Myocyte (in vitro differentiated cells): ENCODE results near the gene ZNRF3. TPM values are rescaled to one million over a fixed set of nuclear protein-coding genes. Genes with fewer than 3 reads are reported as not detected.
"Not testable (repeated sequence)": the region's sequence is repeated elsewhere in the genome, so short reads cannot be mapped to it uniquely, and the experiment has no call there.

ENCODE experiments used
- DNase-seq: peaks from one replicate; pipeline ENCODE4 v3.0.0-alpha.2; 2012; ENCODE audit warnings: low read depth
- total RNA-seq: library from RNA; depleted of rRNA; stranded (reverse); fragments of >200 nt; gene quantifications from 2 replicates; pipeline ENCODE4 v1.2.3, GENCODE V29; 2014

Gene ZNRF3
- total RNA-seq, 1 donor from 2014 or later: 13.9 TPM

DNA sequence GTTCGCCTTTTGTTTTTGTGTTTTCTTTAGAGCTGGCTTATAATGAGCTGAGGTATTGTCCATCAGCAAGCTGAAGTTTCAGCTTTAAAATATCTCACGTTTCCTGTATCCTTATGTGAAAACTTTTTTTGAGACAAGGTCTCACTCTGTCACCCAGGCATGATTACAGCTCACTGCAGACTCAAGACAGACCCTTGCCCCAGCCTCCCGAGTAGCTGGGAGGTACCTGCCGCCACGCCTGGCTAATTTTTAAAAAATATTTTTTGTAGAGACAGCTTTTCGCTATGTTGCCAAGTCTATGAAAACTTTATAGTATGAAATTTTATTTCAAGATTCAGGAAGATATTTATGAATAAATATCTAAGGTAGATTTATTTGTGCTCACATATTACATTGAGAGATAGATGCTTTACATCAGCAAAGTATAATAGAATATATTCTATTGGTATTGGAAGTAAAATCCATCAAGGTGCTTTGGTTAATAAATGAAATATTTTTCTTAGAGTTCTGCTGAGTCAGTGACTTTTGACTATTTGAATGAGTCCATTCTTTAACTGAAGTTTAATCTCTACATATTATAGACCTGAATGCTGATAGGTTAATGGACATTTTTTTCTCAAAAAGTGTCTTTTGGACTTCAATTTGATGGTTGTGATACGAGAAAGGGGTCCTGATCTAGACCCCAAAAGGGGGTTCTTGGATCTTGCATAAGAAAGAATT, 199.6 kb downstream of the ZNRF3 start:
- no peak for DNase-seq

DNA sequence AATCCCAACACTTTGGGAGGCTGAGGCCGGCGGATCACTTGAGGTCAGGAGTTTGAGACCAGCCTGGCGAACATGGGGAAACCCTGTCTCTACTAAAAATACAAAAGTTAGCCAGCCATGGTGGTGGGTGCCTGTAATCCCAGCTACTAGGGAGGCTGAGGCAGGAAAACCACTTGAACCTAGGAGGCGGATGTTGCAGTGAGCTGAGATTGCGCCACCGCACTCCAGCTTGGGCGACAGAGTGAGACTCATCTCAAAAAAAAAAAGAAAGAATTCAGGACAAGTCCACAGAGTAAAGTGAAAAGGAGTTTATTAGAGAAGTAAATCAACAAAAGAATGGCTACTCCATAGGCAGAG, 200.2 kb downstream of the ZNRF3 start:
- DNase-seq: not testable (repeated sequence)

DNA sequence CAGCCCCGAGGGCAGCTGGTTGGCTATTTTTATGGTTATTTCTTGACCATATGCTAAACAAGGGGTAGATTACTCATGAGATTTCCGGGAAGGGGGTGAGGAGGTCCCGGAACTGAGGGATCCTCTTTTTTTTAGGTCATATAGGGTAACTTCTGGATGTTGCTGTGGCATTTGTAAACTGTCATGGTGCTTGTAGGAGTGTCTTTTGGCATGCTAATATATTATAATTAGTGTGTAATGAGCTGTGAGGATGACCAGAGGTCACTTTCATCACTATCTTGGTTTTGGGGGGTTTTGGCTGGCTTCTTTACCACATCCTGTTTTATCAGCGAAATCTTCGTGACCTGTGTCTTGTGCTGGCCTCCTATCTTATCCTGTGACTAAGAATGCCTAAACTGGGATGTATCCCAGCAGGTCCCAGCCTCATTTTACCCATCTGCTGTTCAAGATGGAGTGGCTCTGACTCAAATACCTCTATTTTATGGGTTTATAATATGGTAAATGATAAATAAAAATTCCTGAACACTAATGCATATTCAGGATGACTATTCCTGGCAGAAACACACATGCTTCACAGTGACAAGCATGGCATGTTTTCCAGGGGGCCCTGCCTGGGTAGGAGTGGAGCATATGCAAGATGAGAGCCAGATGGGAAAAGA, 200.7 kb downstream of the ZNRF3 start:
- DNase-seq: no peak

DNA sequence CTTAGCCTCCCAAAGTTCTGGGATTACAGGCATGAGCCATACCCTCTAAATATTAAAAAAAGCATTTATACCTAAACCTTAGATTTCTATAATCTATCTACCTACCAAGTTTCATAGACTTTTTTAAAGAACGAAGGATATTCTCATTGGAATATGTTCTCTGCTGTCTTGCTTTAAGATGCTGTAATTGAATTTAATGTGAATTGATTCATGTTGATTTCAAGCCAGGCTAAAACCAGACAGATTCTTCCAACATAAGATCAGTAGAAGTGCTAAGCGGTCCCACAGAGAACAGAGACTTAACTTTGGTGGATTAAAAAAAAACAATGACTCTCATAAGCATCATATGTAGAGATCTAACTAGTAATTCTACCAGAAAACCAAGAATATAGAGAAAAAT, 203.6 kb downstream of the ZNRF3 start:
- no peak for DNase-seq

DNA sequence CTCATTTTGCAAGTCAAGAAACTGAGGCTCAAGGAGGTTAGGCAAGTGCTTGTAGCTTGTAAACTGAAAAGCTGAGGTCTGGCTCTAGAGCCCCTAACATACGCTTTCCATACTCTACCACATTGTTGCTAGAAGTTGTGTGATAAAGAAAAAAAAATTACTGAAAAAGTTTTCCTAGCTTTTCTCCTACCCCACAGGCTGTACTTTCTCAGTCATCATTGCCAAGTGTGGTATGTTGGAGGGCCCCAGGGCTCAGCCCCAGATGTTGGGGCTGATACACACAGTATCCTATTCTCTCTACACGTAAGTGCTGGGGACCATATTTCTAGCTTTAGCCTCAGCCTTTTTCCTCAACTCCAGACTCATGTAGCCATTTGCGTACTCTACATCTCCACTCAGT, 205.4 kb downstream of the ZNRF3 start:
- no peak for DNase-seq

DNA sequence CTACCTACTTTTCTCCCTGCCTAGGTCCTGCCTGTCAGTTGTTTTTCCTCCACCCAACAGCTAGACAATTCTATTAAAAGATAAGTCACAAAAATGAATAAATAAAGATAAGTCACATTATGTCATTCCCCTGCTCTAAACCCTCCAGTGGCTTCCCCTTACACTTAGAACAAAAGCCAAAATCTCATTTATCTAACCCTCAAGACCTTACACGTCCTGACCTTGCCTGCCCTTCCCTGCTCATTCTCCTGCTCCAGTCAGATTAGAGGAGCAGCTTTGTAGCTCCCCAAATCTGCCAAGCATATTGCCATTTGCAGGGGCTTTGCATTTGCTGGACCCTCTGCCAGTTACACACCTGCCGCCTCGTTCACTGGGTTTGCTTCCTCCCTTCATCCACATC, 206.1 kb downstream of the ZNRF3 start:
- DNase-seq: no peak

DNA sequence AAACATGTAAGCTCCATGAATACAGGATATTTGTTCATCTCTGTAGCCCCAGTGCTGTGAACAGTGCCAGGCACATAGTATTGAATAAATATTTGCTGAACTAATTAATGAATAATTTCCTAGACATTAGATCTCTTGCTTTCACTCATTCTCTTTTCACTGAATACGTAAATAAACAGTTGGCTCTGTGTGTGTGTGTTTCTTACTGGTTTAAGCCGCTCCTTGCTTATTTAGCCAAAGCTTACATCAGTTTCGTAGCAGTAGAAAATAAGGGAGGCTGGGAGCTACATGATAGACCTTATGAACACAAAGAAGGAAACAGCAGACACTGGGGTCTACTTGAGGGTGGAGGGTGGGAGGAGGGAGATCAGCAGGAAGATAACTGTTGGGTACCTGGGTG, 206.7 kb downstream of the ZNRF3 start:
- DNase-seq: no peak

DNA sequence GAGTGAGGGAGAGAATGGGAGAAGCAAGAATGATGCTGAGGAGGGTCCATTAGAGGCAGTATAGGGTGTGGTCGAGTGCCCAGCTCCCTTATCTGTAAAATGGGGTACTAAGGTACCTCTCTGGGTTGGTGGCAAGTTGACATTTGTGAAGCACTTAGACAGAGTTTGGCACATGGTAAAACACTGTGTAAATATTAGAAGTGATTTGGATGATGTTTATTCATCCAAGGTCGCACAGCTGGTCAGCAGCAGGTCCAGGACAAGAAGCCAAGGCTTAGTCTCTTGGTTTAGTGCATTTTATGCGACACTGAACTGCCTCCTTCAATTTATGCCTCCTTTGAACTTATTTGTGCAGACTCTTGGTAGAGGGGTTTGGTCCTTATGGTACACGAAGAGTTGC, 208.9 kb downstream of the ZNRF3 start:
- no peak for DNase-seq

DNA sequence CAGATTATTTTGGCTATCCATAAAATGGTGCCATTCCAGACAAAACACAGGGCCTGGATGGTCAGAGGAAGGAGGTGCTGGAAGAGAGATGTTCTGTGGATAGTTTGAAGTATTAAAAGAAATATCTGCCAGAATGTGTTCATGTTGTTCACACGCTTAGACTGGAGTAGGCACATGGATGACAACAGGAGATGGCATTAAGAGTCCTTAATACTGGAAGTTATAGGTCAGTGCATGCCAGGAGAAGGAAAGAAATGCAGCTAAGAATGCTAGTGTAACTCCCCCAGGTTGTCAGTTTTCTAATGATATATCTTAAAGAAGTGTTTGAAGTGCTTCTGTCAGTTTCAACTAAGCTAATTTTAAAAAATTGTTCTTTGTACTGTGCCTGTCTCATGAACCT, 209.7 kb downstream of the ZNRF3 start:
- no peak for DNase-seq

DNA sequence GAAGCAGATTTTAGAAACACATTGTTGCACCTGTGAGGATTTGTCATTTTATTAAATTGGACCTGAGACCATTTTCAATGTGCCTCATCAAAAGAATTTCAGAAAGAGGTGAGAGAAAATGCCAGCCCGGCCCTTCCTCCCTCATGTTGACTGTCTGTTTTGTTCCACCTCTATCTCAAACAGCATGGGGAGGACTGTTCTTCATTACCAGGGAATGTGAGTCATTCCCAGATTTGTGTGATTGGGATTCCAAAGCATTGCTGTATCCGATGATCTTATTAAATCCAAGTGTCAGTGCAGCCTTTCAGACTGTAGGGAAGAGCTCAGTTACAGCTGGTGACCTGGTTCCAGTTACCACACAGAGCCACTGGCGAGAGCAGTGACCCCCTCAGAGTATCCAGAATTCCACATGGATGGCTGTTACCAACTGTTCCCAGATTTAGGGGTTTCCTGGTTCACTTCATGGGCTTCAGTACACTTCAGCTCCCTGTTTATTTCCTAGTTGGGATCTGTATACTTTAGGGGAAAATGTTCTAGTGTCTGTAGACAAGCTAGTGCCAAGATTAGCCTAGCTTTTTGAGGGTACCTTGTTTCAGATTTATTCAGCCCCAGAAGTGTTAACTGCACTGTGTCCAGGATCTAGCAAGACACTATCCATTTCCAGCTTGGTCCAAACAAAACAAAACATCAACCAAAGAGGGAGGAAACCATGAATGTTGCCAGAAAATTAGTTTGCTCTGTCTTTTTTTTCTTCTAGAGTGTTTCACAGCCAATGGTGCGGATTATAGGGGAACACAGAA, 210.3 kb downstream of the ZNRF3 start:
- peak; percentile 91 for DNase-seq

DNA sequence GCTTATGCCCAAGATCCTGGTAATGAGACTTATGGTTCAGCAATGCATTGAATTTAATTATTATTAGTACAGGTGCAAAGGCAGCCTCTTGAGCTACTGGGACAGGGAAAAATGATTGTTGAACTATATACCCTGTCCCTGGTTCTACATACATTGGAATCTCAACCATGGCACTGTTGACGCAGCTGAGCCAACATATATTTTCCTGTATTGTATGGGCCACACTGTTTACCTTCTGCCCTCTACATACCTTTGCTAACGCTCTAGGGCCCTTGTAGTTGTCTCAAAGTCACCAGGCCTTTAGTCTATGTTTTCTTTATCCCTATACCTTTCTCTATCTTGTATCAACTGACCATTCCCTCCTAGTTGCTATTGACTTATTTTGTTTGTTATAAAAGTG, 212.1 kb downstream of the ZNRF3 start:
- DNase-seq: no peak

DNA sequence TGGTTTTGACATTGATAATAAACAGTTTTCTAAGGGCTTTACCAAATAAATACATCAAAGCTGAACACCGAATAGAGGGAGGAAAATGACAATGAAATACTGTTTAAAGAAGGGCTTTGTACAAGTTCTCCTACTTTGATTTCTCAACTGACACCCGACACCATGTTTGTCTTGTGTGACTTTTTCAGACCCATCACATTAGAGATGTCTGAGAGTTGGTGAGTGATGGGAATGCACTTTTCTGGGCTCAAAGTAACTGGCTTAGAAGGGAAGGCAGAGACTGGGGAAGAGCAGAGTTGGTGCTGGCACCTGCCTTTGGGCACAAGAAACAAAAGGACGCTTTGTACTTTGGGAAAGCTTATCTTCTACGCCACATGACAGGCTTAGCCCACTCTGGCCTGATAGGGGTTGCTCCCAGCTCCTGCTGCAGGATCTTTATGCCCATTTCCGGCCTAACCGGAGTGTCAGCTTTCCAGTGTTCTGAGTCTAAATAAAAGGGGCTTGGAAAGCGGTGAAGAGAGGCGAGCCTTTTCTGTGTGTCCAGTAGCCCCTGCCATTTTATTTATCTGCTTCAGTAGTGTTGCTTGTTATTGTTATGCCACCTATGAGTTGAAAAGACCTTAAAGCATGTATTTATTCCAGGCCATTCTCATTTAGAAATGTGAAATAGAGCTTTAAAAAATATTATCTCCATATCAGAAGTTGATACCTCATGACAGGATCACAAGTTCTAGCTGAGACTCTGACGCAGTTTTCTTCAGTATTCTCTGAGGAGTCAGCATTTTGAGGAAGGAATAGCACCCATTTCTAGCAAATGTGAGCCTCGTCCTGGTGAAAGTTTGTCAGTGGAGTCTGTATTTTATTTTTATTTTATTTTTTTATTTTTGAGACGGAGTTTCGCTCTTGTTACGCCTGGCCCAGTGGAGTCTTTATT, 213.6 kb downstream of the ZNRF3 start:
- no peak for DNase-seq

DNA sequence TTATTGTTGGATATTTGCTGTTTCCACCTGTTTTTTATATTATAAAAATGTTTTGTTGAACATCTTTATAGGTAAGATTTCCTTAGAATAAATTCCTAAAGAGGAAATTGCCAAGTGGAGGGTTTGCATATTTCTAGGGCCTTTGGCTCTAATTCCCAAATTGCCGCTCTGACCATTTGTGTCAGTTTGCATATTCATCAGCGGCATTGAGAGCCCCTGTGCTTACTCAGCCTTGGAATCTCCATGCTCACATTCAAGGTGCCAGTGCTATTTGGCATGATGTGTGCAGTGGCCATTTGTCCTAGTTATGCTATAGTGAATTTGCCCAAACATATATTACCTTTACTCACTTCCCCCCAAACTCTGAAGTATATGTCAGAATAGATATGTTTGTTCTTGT, 214.9 kb downstream of the ZNRF3 start:
- no peak for DNase-seq

DNA sequence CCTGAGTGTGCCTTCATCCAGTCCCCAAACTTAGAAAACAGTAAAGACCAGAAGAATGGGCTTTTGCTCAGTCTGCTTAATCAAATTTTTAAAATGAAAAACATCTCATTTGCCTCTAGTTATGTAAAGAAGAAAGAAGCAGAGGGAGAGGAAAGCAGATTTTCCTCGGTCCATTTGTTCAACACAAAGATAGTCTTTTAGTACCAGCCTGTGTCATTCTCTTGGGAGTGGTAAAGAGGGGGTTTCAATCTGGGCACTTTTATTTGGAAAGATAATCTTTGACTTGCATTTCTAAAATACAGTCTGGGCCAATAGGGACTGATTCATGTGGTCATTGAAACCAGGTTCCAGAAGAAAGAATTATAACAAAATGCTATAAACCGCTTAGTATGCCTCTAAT, 218.9 kb downstream of the ZNRF3 start:
- DNase-seq: no peak

DNA sequence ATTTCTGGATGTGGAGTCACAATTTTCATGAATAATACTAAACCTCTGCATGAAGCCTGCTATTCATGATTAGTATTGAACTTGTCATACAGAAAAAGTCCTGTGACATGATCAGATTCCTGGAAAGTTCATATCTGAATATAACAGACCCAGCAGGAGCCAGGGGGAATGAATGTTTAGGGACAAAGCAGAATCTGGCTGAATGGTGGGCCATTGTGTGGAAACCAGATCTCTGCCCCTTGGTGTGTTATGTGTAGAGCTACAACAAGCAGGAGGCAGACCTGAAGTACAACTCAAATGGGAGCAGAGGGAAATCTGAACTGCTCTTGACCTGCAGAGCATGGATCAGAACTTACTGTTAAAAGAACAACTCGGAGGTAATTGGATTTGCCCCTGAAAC, 219.7 kb downstream of the ZNRF3 start:
- DNase-seq: no peak

DNA sequence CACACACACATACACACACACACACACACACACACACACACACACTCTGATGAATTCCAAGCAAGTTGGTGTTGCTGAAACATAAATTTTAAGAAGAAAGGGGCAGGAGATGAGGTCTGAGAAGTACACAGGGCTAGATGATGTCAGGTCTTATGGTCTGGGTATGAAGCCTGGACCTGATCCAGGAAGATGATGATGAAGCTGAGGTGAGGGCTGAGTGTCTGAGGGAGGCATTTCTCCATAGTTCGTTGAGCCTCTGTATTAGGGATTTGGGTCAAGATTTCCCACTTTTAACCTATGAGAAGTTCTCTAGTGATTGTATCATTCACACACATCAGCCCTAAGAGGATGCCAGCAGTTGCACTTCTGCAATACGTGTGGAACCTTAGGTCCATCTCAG, 222.1 kb downstream of the ZNRF3 start:
- no peak for DNase-seq

DNA sequence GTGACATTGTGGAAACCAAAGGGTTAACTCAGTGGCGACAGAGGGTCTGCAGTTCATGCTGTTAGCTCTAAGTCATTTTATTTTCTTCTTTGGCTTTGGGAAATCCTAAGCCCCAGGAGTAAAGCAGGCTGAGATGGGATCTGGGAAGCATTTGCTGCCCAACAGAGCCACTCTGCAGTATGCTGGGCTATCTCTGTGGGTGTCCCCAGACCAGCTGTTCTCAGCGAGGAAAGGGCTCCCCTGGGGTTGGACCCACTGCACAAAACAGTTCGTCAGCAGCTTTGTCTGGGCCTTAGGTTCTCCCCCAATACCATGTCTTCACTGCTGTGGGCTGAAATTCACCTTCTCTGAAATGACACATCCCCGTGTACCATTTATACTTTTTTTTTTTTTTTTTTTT, 223.5 kb downstream of the ZNRF3 start:
- DNase-seq: peak; percentile 44
